Trophoblast cell (in vitro differentiated cells and primary cell): ENCODE results near the gene PCP4L1.

Source experiments
- DNase-seq, 2 donors: peaks; one replicate each; pipeline ENCODE4 v3.0.0-alpha.2; 2016
- H2AFZ ChIP-seq: 2 replicates; pipeline ENCODE4 v1.6.1; 2013; ENCODE audit warnings: low read length, moderate library complexity, mild to moderate bottlenecking; ENCODE audit not compliant: insufficient read depth, poor library complexity
- H2AK5ac ChIP-seq: 2 replicates; pipeline ENCODE4 v1.6.1; 2013; ENCODE audit warnings: mild to moderate bottlenecking, low read length
- H2BK120ac ChIP-seq: 2 replicates; pipeline ENCODE4 v1.6.1; 2013; ENCODE audit warnings: low read length, mild to moderate bottlenecking, moderate library complexity; ENCODE audit not compliant: insufficient read depth, poor library complexity
- H2BK12ac ChIP-seq: 2 replicates; pipeline ENCODE4 v1.6.1; 2013; ENCODE audit warnings: mild to moderate bottlenecking, low read length, moderate library complexity
- H2BK5ac ChIP-seq: 2 replicates; pipeline ENCODE4 v1.6.1; 2013; ENCODE audit warnings: low read length, low read depth, moderate library complexity, mild to moderate bottlenecking; ENCODE audit not compliant: poor library complexity
- H3K14ac ChIP-seq: 2 replicates; pipeline ENCODE4 v1.6.1; 2013; ENCODE audit warnings: mild to moderate bottlenecking, low read length
- H3K18ac ChIP-seq: 2 replicates; pipeline ENCODE4 v1.6.1; 2013; ENCODE audit warnings: mild to moderate bottlenecking, low read length
- H3K23ac ChIP-seq: 2 replicates; pipeline ENCODE4 v1.6.1; 2013; ENCODE audit warnings: low read length
- H3K27ac ChIP-seq: 2 replicates; pipeline ENCODE4 v1.5.1; 2013; ENCODE audit warnings: low read depth, mild to moderate bottlenecking, inconsistent platforms, low read length, moderate library complexity
- H3K27me3 ChIP-seq: 2 replicates; pipeline ENCODE4 v1.6.1; 2013; ENCODE audit warnings: inconsistent platforms, mild to moderate bottlenecking, low read length, moderate library complexity; ENCODE audit not compliant: insufficient read depth
- H3K36me3 ChIP-seq, 2 experiments: 1 replicate in 1 of 2; 2 replicates in 1 of 2; pipeline ENCODE4 v1.6.1; 2013; ENCODE audit warnings: low read length in 2 of 2, mild to moderate bottlenecking in 2 of 2, moderate library complexity in 1 of 2; ENCODE audit not compliant: insufficient read depth in 2 of 2, control insufficient read depth in 1 of 2
- H3K4ac ChIP-seq: 2 replicates; pipeline ENCODE4 v1.6.1; 2013; ENCODE audit warnings: low read depth, mild to moderate bottlenecking, low read length, moderate library complexity
- H3K4me1 ChIP-seq, 2 experiments: 1 replicate in 1 of 2; 2 replicates in 1 of 2; pipeline ENCODE4 v1.6.1; 2013; ENCODE audit warnings: low read length in 2 of 2, mild to moderate bottlenecking in 2 of 2, moderate library complexity in 1 of 2; ENCODE audit not compliant: insufficient read depth in 2 of 2, control insufficient read depth in 1 of 2
- H3K4me2 ChIP-seq: 2 replicates; pipeline ENCODE4 v1.6.1; 2013; ENCODE audit warnings: inconsistent platforms, mild to moderate bottlenecking, low read length, moderate library complexity
- H3K4me3 ChIP-seq: 2 replicates; pipeline ENCODE4 v1.5.1; 2013; ENCODE audit warnings: mild to moderate bottlenecking, low read depth, low read length, inconsistent platforms
- H3K79me1 ChIP-seq: one replicate; pipeline ENCODE4 v1.6.1; 2013; ENCODE audit warnings: low read length
- H3K79me2 ChIP-seq: 2 replicates; pipeline ENCODE4 v1.6.1; 2013; ENCODE audit warnings: low read length, mild to moderate bottlenecking; ENCODE audit not compliant: control insufficient read depth, insufficient read depth, poor library complexity
- H3K9ac ChIP-seq: 2 replicates; pipeline ENCODE4 v1.6.1; 2013; ENCODE audit warnings: mild to moderate bottlenecking, low read length
- H3K9me3 ChIP-seq: 2 replicates; pipeline ENCODE4 v1.6.1; 2013; ENCODE audit warnings: low read depth, mild to moderate bottlenecking, control low read depth, inconsistent platforms, low read length; ENCODE audit not compliant: insufficient read depth
- H4K12ac ChIP-seq: 2 replicates; pipeline ENCODE4 v1.6.1; 2013; ENCODE audit warnings: low read depth, mild to moderate bottlenecking, low read length, moderate library complexity
- H4K8ac ChIP-seq: 2 replicates; pipeline ENCODE4 v1.6.1; 2013; ENCODE audit warnings: low read depth, mild to moderate bottlenecking, low read length, moderate library complexity
- H4K91ac ChIP-seq: one replicate; pipeline ENCODE4 v1.6.1; 2013; ENCODE audit warnings: low read depth, mild to moderate bottlenecking, low read length, moderate library complexity
- WGBS: extraction: QIAGEN DNeasy Blood & Tissue Kit; methylation state at CpG from one replicate; pipeline ENCODE4 v1.1.7; 2013; ENCODE audit warnings: missing lambda C conversion rate; ENCODE audit not compliant: insufficient read length, insufficient coverage; ENCODE audit errors: extremely low coverage; 5-methylcytosine and 5-hydroxymethylcytosine counted together

The PCP4L1 gene

DNA sequence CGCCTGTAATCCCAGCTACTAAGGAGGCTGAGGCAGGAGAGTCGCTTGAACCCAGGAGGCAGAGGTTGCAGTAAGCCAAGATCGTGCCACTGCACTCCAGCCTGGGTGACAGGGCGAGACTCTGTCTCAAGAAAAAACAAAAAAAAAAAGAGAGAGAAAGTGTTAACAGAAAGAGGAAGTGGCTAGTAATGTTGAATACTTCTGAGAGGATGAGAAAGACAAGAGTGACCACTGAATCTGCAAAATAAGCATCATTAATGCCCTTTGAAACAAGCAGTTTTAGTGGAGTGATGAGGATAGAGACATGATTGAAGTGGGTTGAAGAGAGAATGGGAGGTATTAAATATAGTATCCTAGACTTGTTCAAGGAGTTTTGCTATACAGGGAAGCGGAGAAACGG is 39.6 kb downstream of the PCP4L1 start:
- Histone ChIP-seq H2AK5ac (no peak overlapping the region), H3K27me3 (no peaks in the 10 kb centered on the region), H4K8ac (no peak overlapping the region), H3K9ac (no peak overlapping the region), H2BK5ac (no peak overlapping the region), H3K4ac (no peak overlapping the region), H3K4me1 (no peaks in the 10 kb centered on the region), H3K4me3 (no peak overlapping the region), H4K12ac (no peak overlapping the region), H2BK120ac (no peak overlapping the region), H3K36me3 (no peaks in the 10 kb centered on the region), H4K91ac (no peak overlapping the region), H3K27ac (no peak overlapping the region), H3K23ac (no peak overlapping the region), H3K18ac (no peak overlapping the region), H3K4me2 (no peak overlapping the region), H3K14ac (no peak overlapping the region), H2AFZ (no peak overlapping the region), H3K79me2 (no peaks in the 10 kb centered on the region), H2BK12ac (no peak overlapping the region), H3K9me3 (peaks cover 1% of the 10 kb centered on the region), H3K79me1 (no peaks in the 10 kb centered on the region)
- DNase-seq: no peak
- WGBS: no CpG with 5 or more reads among the region's 6 CpGs

- Histone ChIP-seq H2AFZ (no peak overlapping the region), H3K14ac (no peak overlapping the region), H2AK5ac (no peak overlapping the region), H2BK5ac (no peak overlapping the region), H3K23ac (no peak overlapping the region), H4K12ac (no peak overlapping the region), H3K9me3 (peaks cover 1% of the 10 kb centered on the region), H3K79me1 (no peaks in the 10 kb centered on the region), H2BK12ac (no peak overlapping the region), H3K4me3 (no peak overlapping the region), H3K4ac (no peak overlapping the region), H3K9ac (no peak overlapping the region), H3K4me1 (no peaks in the 10 kb centered on the region), H3K27me3 (no peaks in the 10 kb centered on the region), H3K4me2 (no peak overlapping the region), H3K79me2 (no peaks in the 10 kb centered on the region), H4K91ac (no peak overlapping the region), H4K8ac (no peak overlapping the region), H2BK120ac (no peak overlapping the region), H3K18ac (no peak overlapping the region), H3K36me3 (no peaks in the 10 kb centered on the region), H3K27ac (no peak overlapping the region)
- no peak for DNase-seq
- no CpG with 5 or more reads among the region's 9 CpGs for WGBS
Observed at GRCh38 chr1:161299347-161299746, 40.8 kb downstream of the PCP4L1 start.

- no CpG with 5 or more reads among the region's 4 CpGs for WGBS
- peaks cover 2% of the 10 kb centered on the region for H3K79me2 ChIP-seq
- H3K27me3 ChIP-seq: no peaks in the 10 kb centered on the region
- no peak for DNase-seq
- H4K8ac ChIP-seq: no peak overlapping the region
- H3K79me1 ChIP-seq: no peaks in the 10 kb centered on the region
- no peak overlapping the region for H2AFZ ChIP-seq
- no peak overlapping the region for H2BK12ac ChIP-seq
- H2BK5ac ChIP-seq: no peak overlapping the region
- H3K9me3 ChIP-seq: peaks cover 1% of the 10 kb centered on the region
- no peak overlapping the region for H3K14ac ChIP-seq
- H2AK5ac ChIP-seq: no peak overlapping the region
- H3K4ac ChIP-seq: no peak overlapping the region
- no peak overlapping the region for H4K12ac ChIP-seq
- no peak overlapping the region for H3K18ac ChIP-seq
- no peak overlapping the region for H2BK120ac ChIP-seq
- peaks cover 3 to 8% of the 10 kb centered on the region in 2 experiments for H3K4me1 ChIP-seq
- H3K27ac ChIP-seq: no peak overlapping the region
- H3K36me3 ChIP-seq: no peaks in the 10 kb centered on the region
- no peak overlapping the region for H4K91ac ChIP-seq
- H3K9ac ChIP-seq: no peak overlapping the region
- no peak overlapping the region for H3K4me3 ChIP-seq
- H3K4me2 ChIP-seq: no peak overlapping the region
- H3K23ac ChIP-seq: no peak overlapping the region
Observed at GRCh38 chr1:161300478-161300877, 41.9 kb downstream of the PCP4L1 start.

- H3K14ac ChIP-seq: no peak overlapping the region
- no peak overlapping the region for H2BK120ac ChIP-seq
- H3K79me2 ChIP-seq: peaks cover 4% of the 10 kb centered on the region
- peak overlapping the region; percentile 74 for H3K4me3 ChIP-seq
- H4K91ac ChIP-seq: peak overlapping the region; percentile 23
- no peak overlapping the region for H2AK5ac ChIP-seq
- H3K4ac ChIP-seq: peak overlapping the region; percentile 47
- H4K8ac ChIP-seq: peak overlapping the region; percentile 35
- H3K4me2 ChIP-seq: peak overlapping the region; percentile 63
- no peaks in the 10 kb centered on the region for H3K36me3 ChIP-seq
- WGBS: no CpG with 5 or more reads among the region's 17 CpGs
- no peak overlapping the region for H2BK12ac ChIP-seq
- no peak overlapping the region for H2BK5ac ChIP-seq
- H3K27ac ChIP-seq: no peak overlapping the region
- no peak overlapping the region for H3K9ac ChIP-seq
- no peaks in the 10 kb centered on the region for H3K27me3 ChIP-seq
- H3K18ac ChIP-seq: peak overlapping the region; percentile 40
- DNase-seq: no peak
- H3K23ac ChIP-seq: no peak overlapping the region
- peaks cover 6% of the 10 kb centered on the region for H3K9me3 ChIP-seq
- H3K4me1 ChIP-seq: peaks cover 3 to 8% of the 10 kb centered on the region in 2 experiments
- H4K12ac ChIP-seq: no peak overlapping the region
- no peak overlapping the region for H2AFZ ChIP-seq
- H3K79me1 ChIP-seq: peaks cover 3% of the 10 kb centered on the region
Observed at GRCh38 chr1:161304927-161305866, 46.7 kb downstream of the PCP4L1 start.
